Gastroesophageal sphincter (tissue), 3 donors: ENCODE results near the gene PTPRG.

ENCODE experiments used
- POLR2A ChIP-seq, 2 donors: fragments of 450-650 bp; IDR thresholded peaks; one replicate each; pipeline ENCODE4 v1.6.1; 2017; ENCODE audit warnings: antibody characterized with exemption in 2 of 2, mild to moderate bottlenecking in 2 of 2, moderate library complexity in 1 of 2
- TF ChIP-seq, protein P1 (sequence below), 4 experiments: fragments of 200-600 bp in 2 of 4; fragments of 450-650 bp in 2 of 4; sonication (generic) in 1 of 4; IDR thresholded peaks; one replicate each; pipeline ENCODE4 v1.5.1; 2017 to 2019; ENCODE audit warnings: antibody characterized with exemption in 4 of 4, mild to moderate bottlenecking in 2 of 4, moderate library complexity in 2 of 4

GRCh38 chr3:62255758-62256157, 694.4 kb downstream of the PTPRG start:
- no peak for TF ChIP-seq POLR2A (IDR thresholded peaks at IDR 0.05)
- TF ChIP-seq, protein P1, sequence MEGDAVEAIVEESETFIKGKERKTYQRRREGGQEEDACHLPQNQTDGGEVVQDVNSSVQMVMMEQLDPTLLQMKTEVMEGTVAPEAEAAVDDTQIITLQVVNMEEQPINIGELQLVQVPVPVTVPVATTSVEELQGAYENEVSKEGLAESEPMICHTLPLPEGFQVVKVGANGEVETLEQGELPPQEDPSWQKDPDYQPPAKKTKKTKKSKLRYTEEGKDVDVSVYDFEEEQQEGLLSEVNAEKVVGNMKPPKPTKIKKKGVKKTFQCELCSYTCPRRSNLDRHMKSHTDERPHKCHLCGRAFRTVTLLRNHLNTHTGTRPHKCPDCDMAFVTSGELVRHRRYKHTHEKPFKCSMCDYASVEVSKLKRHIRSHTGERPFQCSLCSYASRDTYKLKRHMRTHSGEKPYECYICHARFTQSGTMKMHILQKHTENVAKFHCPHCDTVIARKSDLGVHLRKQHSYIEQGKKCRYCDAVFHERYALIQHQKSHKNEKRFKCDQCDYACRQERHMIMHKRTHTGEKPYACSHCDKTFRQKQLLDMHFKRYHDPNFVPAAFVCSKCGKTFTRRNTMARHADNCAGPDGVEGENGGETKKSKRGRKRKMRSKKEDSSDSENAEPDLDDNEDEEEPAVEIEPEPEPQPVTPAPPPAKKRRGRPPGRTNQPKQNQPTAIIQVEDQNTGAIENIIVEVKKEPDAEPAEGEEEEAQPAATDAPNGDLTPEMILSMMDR (IDR thresholded peaks at IDR 0.05), result no peak
